GM10266 (cell line): ENCODE measurements around the gene ARRB1.

Experiments used
- DNase-seq: peaks from one replicate; pipeline ENCODE4 v3.0.0; 2012; ENCODE audit errors: extremely low spot score
- CTCF ChIP-seq: IDR thresholded peaks from 2 replicates; pipeline ENCODE4 v1.5.1; 2012; ENCODE audit warnings: mild to moderate bottlenecking, low read depth; ENCODE audit not compliant: control insufficient read depth, insufficient read depth; ENCODE audit errors: missing control alignments

ARRB1 gene

GRCh38 chr11:75271730-75272129 lies 79.7 kb downstream of the ARRB1 start:
- no peak for DNase-seq
- no peak for TF ChIP-seq CTCF

GRCh38 chr11:75270896-75271418 lies 80.5 kb downstream of the ARRB1 start:
- TF ChIP-seq CTCF, result peak; percentile 43

GRCh38 chr11:75269896-75270295 lies 81.6 kb downstream of the ARRB1 start:
- DNase-seq, result no peak
- no peak for TF ChIP-seq CTCF

More at GRCh38 chr11:75270896-75271418, 80.5 kb downstream of the ARRB1 start:
- DNase-seq, result no peak

GRCh38 chr11:75269367-75269660 lies 82.1 kb downstream of the ARRB1 start:
- no peak for DNase-seq

GRCh38 chr11:75268626-75269366 lies 82.7 kb downstream of the ARRB1 start:
- no peak for TF ChIP-seq CTCF
- no peak for DNase-seq

More at GRCh38 chr11:75269367-75269660, 82.1 kb downstream of the ARRB1 start:
- no peak for TF ChIP-seq CTCF

GRCh38 chr11:75267171-75267970 lies 84.1 kb downstream of the ARRB1 start:
- no peak for TF ChIP-seq CTCF
- no peak for DNase-seq
